GM21526 (cell line): ENCODE measurements around the gene KCNQ2.

ENCODE experiments used
- ATAC-seq: cut with Tn5 transposase; IDR thresholded peaks from one replicate; pipeline ENCODE4 v1.9.1; 2021; ENCODE audit warnings: moderate library complexity; ENCODE audit not compliant: unreplicated experiment, low FRiP score

Gene KCNQ2

GRCh38 chr20:63409066-63409833 is 63.2 kb downstream of the KCNQ2 start:
- no peak for ATAC-seq

GRCh38 chr20:63408684-63409046 is 63.8 kb downstream of the KCNQ2 start:
- ATAC-seq = no peak

- ATAC-seq = no peak
Observed at GRCh38 chr20:63407928-63408683, 64.3 kb downstream of the KCNQ2 start.

- no peak for ATAC-seq
Observed at GRCh38 chr20:63406617-63407245, 65.7 kb downstream of the KCNQ2 start.

- no peak for ATAC-seq
Observed at GRCh38 chr20:63406011-63406410, 66.4 kb downstream of the KCNQ2 start.

- no peak for ATAC-seq
Observed at GRCh38 chr20:63405102-63405730, 67.2 kb downstream of the KCNQ2 start.

GRCh38 chr20:63404129-63405085 is 68.0 kb downstream of the KCNQ2 start:
- no peak for ATAC-seq

- ATAC-seq = no peak
Observed at GRCh38 chr20:63403403-63404105, 68.9 kb downstream of the KCNQ2 start.

- ATAC-seq = no peak
Observed at GRCh38 chr20:63402860-63403220, 69.6 kb downstream of the KCNQ2 start.

GRCh38 chr20:63402181-63402859 is 70.1 kb downstream of the KCNQ2 start:
- no peak for ATAC-seq

GRCh38 chr20:63401384-63402110 is 70.9 kb downstream of the KCNQ2 start:
- no peak for ATAC-seq

- ATAC-seq = no peak
Observed at GRCh38 chr20:63400486-63401210, 71.8 kb downstream of the KCNQ2 start.

GRCh38 chr20:63399596-63400375 is 72.7 kb downstream of the KCNQ2 start:
- ATAC-seq = no peak

- no peak for ATAC-seq
Observed at GRCh38 chr20:63398744-63399514, 73.5 kb downstream of the KCNQ2 start.

GRCh38 chr20:63397946-63398450 is 74.5 kb downstream of the KCNQ2 start:
- no peak for ATAC-seq
